Panc1 (cell line): ENCODE measurements around the gene VWA2. TPM values are rescaled to one million over a fixed set of nuclear protein-coding genes. Genes with fewer than 3 reads are reported as not detected.

Experiments used
- ATAC-seq: fragments of 200-7000 bp; cut with Tn5 transposase; 2 replicates; pipeline ENCODE4 v1.9.1; 2020; ENCODE audit warnings: mild to moderate bottlenecking, moderate library complexity
- BruUV-seq: library from RNA; stranded (reverse); fragments of 400-500 nt; replicated peaks from 2 replicates; lab custom pipeline; 2021; lab: Mats Ljungman, UMichigan
- CTCF ChIA-PET: fragments of 300-600 bp; sonication (Branson Sonifier 250); formaldehyde crosslinking; loops from one replicate; lab custom pipeline; 2022; ENCODE audit warnings: antibody characterized with exemption; lab: Charles Lee
- POLR2A ChIA-PET: fragments of 300-600 bp; sonication (Branson Sonifier 250); formaldehyde crosslinking; loops from one replicate; lab custom pipeline; 2022; ENCODE audit warnings: antibody characterized with exemption; lab: Charles Lee
- DNase-seq: peaks from one replicate; pipeline ENCODE4 v3.0.0-alpha.2; 2010; ENCODE audit warnings: low read depth, low spot score
- H3K27ac ChIP-seq: 2 replicates; pipeline ENCODE4 v1.5.1; 2011; ENCODE audit warnings: mild to moderate bottlenecking, low read length, inconsistent platforms
- H3K27me3 ChIP-seq: fragments of 200-500 bp; sonication (Bioruptor generic); 2 replicates; pipeline ENCODE4 v1.6.0; 2014; ENCODE audit warnings: low read length, inconsistent platforms; ENCODE audit not compliant: control insufficient read depth, insufficient read depth
- H3K36me3 ChIP-seq: fragments of 200-500 bp; sonication (Bioruptor generic); 2 replicates; pipeline ENCODE4 v1.5.1; 2014; ENCODE audit warnings: inconsistent platforms, mild to moderate bottlenecking, low read length, moderate library complexity; ENCODE audit not compliant: control insufficient read depth, insufficient read depth
- H3K4me1 ChIP-seq: 2 replicates; pipeline ENCODE4 v1.5.1; 2011; ENCODE audit warnings: inconsistent platforms, mild to moderate bottlenecking, low read length, moderate library complexity; ENCODE audit not compliant: control insufficient read depth, insufficient read depth
- H3K4me3 ChIP-seq, 2 experiments: 2 replicates each; pipeline ENCODE4 v1.5.1; 2011 to 2012; ENCODE audit warnings: low read depth in 2 of 2, low read length in 2 of 2, mild to moderate bottlenecking in 2 of 2, inconsistent platforms in 1 of 2, moderate library complexity in 1 of 2
- H3K9me3 ChIP-seq: fragments of 200-500 bp; sonication (Bioruptor generic); 2 replicates; pipeline ENCODE4 v1.5.1; 2014; ENCODE audit warnings: low read depth, mild to moderate bottlenecking, inconsistent platforms, low read length, moderate library complexity; ENCODE audit not compliant: control insufficient read depth, insufficient read depth
- CTCF ChIP-seq: fragments of 450-650 bp; IDR thresholded peaks from 2 replicates; pipeline ENCODE4 v1.5.1; 2017; ENCODE audit warnings: mild to moderate bottlenecking
- POLR2AphosphoS5 ChIP-seq: IDR thresholded peaks from 2 replicates; pipeline ENCODE4 v1.6.1; 2012; ENCODE audit warnings: mild to moderate bottlenecking, low read depth, low read length, moderate library complexity
- REST ChIP-seq, 2 experiments: IDR thresholded peaks; 2 replicates each; pipeline ENCODE4 v1.6.1; 2011 to 2012; ENCODE audit warnings: low read depth in 2 of 2, control low read depth in 1 of 2, low read length in 1 of 2, mild to moderate bottlenecking in 1 of 2, moderate library complexity in 1 of 2; ENCODE audit not compliant: insufficient read depth in 1 of 2
- SIN3A ChIP-seq: IDR thresholded peaks from 2 replicates; pipeline ENCODE4 v1.6.1; 2012; ENCODE audit warnings: low read depth, mild to moderate bottlenecking, low read length, moderate library complexity, borderline replicate concordance; ENCODE audit not compliant: insufficient read depth
- TCF7L2 ChIP-seq: IDR thresholded peaks from 2 replicates; pipeline ENCODE4 v1.6.1; 2011; ENCODE audit warnings: mild to moderate bottlenecking, low read depth, low read length, inconsistent platforms
- in situ Hi-C: cut with HindIII; loops from 2 replicates; pipeline ENCODE4 v1.10.0; 2016; ENCODE audit warnings: low sequenced_read_pairs, low pct_unique_long_range_greater_than_20kb
- intact Hi-C: fragments of 100-400 bp; cut with micrococcal nuclease; formaldehyde crosslinking; loops from one replicate; pipeline ENCODE4 v1.10.0; 2022; ENCODE audit not compliant: unreplicated experiment
- total RNA-seq: library from RNA; stranded (reverse); gene quantifications from one replicate; pipeline ENCODE4 v1.2.1, GENCODE V29; 2021; ENCODE audit not compliant: unreplicated experiment

VWA2 gene
- total RNA-seq, 1 experiment from 2014 or later, result 0.77 TPM

- Histone ChIP-seq H3K9me3 (no peaks in the 10 kb centered on the region), H3K27me3 (peaks cover 23% of the 10 kb centered on the region), H3K36me3 (no peaks in the 10 kb centered on the region), H3K27ac (no peak overlapping the region), H3K4me3 (no peak overlapping the region), H3K4me1 (peaks cover 5% of the 10 kb centered on the region)
- ChIA-PET CTCF (no interaction called here), POLR2A (interaction anchor here (0.6 kb wide), 1 partner anchor 252 kb away, joined by 4 read pairs; no protein-coding TSS in a partner anchor)
- intact Hi-C loops, result no loop called here
- DNase-seq, result no peak
- BruUV-seq, result no TSS peak
- TF ChIP-seq SIN3A, result no peak
- TF ChIP-seq POLR2AphosphoS5, result no peak
- no peak for TF ChIP-seq TCF7L2
- no peak for TF ChIP-seq REST (IDR thresholded peaks at IDR 0.05; ENCODE audit: insufficient read depth in 1 of 2, low read depth in 2 of 2, low read length in 1 of 2)
- TF ChIP-seq CTCF, result no peak
- in situ Hi-C loops, result no loop called here
- ATAC-seq, result peak; percentile 50
Measured at GRCh38 chr10:114245121-114245791, 6.2 kb downstream of the VWA2 start.

- POLR2A ChIA-PET, result no interaction called here
- ATAC-seq (no peak), DNase-seq (no peak)
- H3K9me3 ChIP-seq, result no peaks in the 10 kb centered on the region
- H3K36me3 ChIP-seq, result no peaks in the 10 kb centered on the region
- H3K4me3 ChIP-seq, result no peak overlapping the region
- peaks cover 5% of the 10 kb centered on the region for H3K4me1 ChIP-seq
- CTCF ChIA-PET, result interaction anchor here (0.6 kb wide), 1 partner anchor 133 kb away, joined by 12 read pairs; no protein-coding TSS in a partner anchor
- no TSS peak for BruUV-seq
- intact Hi-C loops (no loop called here), in situ Hi-C loops (no loop called here)
- H3K27me3 ChIP-seq, result peaks cover 13% of the 10 kb centered on the region
- H3K27ac ChIP-seq, result no peak overlapping the region
- TF ChIP-seq CTCF, result no peak
Measured at GRCh38 chr10:114246679-114247305, 7.7 kb downstream of the VWA2 start.
